HG02840 (cell line): ENCODE measurements around the gene GORASP2.

Source experiments
- ATAC-seq: cut with Tn5 transposase; IDR thresholded peaks from one replicate; pipeline ENCODE4 v1.9.1; 2021; ENCODE audit warnings: mild to moderate bottlenecking, moderate library complexity, moderate number of reproducible peaks; ENCODE audit not compliant: unreplicated experiment, low FRiP score

The GORASP2 gene

GRCh38 chr2:170963386-170963785 is 34.3 kb downstream of the GORASP2 start:
- no peak for ATAC-seq

DNA sequence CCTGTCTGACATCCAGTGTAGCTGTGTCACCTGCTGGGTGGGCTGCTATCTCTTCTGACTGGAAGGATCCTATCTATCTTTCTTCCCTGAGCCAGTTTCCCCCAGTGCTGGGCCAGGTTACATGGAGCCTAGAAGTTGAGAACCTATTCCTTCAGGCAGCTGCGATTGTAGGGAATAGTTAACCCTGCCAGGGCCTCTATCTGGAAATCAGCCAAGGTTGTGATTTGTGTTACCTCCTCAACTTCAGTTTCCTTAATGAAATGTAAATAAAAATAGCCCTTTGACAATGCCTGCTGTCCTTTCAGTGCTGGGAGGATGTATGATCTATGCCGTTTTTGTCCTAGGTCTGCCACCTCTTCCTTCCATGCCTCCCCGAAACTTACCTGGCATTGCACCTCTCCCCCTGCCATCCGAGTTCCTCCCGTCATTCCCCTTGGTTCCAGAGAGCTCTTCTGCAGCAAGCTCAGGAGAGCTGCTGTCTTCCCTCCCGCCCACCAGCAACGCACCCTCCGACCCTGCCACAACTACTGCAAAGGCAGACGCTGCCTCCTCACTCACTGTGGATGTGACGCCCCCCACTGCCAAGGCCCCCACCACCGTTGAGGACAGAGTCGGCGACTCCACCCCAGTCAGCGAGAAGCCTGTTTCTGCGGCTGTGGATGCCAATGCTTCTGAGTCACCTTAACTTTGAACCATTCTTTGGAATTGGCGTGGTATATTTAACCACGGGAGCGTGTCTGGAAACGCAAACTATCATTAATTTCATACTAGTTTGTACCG is 36.6 kb downstream of the GORASP2 start:
- no peak for ATAC-seq

GRCh38 chr2:170966648-170967396 is 37.8 kb downstream of the GORASP2 start:
- ATAC-seq, result no peak

- ATAC-seq, result no peak
Measured at GRCh38 chr2:170967553-170967952, 38.5 kb downstream of the GORASP2 start.

DNA sequence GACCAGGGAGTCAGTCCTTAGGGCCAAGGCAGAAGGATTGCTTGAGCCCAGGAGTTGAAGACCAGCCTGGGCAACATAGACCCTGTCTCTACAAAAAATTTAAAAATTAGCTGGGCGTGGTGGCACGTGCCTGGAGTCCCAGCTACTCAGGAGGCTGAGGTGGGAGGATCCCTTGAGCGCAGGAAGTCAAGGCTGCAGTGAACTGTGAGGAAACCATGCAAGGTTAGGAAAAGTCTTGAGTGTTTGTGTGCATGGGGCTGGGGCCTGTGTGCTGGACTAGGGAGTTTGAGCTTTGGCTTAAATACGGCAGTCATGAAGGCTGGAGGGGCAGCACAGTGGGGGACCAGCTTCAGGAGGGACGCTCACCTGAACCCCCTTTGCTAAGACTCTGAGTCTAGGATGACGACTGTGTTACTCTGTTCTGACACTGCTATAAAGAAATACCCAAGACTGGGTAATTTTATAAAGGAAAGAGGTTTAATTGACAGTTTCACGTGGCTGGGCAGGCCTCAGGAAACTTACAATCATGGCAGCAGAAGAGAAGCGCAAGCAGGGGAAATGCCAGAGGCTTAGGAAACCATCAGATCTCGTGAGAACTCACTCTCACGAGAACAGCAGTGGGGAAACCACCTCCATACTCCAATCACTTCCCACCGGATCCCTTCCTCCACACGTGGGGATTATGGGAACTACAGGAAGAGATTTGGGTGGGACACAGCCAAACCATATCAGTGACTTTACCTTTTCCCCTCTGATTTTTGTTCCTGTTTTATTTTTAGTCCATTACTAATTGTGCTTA is 39.4 kb downstream of the GORASP2 start:
- no peak for ATAC-seq

GRCh38 chr2:170969030-170969429 is 40.0 kb downstream of the GORASP2 start:
- no peak for ATAC-seq

DNA sequence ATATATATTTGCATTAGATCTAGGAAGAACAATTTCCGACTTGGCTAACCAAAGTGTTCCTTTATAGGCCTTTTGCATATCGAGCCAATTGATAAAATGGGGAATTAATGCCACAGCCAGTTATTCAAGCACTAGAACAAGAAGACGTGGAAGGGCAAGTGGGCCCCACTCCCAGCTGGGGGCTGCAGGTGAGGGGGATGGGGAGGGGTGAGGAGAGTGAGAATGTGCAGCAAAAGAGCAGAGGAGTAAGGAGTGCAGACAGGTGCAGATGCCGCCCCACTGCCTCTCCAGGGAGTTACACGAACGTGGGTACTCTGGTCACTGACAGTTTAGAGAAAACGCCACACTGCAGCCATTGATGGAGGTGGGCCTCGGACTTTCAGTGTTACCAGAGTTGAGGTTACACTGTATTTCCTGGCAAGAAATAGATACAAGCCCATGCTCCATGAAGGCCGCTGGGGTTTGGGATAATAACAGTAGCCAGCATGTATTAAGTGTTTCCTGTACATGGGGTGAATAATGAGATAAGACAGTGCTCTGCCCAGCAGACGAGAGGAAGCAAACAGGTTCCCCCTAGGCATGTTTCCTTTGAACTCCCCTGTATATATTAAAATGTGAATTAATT is 40.9 kb downstream of the GORASP2 start:
- ATAC-seq, result no peak

DNA sequence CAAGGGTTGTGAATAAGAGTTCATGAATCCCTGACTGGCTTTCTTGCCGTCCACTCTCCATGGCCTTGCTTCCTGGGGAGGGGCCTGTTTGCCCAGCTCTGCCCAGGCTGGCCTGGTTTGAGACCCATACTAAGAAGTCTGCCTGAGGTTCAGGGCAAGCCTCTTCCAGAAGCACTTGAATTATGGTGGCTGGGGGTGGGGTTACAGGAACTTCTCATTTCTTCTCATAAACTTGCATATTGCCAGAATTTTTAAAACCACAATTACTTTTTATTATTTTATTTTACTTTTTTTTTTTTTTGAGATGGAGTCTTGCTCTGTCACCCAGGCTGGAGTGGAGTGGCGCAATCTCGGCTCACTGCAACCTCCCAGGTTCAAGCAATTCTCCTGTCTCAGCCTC is 42.0 kb downstream of the GORASP2 start:
- no peak for ATAC-seq

GRCh38 chr2:170972296-170973224 is 43.5 kb downstream of the GORASP2 start:
- ATAC-seq, result no peak

- no peak for ATAC-seq
Measured at GRCh38 chr2:170973225-170973491, 44.1 kb downstream of the GORASP2 start.

GRCh38 chr2:170973492-170974303 is 44.6 kb downstream of the GORASP2 start:
- ATAC-seq, result peak; percentile 89

DNA sequence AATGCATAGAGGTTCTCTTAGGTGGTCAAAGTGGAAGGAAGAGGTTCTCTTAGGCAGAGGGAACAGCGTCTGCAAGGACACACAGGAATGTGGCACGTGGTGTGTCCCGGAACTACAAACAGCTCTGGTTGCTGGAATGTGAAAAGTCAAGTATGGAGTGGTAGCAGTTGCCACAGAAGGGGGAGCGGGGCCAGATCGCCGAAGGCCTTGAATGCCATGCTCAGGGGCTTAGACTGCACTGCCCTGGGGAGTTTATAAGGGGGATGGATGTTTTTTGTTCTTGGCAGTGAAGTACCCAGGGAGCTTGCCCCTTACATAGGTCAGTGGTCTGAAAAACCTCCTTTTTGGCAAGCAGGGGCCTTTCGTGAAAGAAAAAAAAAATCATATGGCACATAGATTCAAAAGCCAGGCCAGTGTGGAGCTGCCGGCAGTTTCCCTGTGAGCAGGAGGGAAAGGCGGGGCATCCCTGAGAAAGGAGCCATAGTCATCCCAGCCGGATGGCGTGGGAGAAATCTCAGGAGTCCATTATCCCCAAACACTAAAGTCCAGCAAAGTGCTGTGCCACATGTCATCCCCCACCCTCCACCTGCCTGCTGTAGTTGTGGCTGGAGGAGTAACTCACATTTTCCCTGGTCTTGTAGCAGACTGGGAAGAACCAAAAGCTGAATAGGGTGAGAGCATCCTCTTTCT is 45.4 kb downstream of the GORASP2 start:
- no peak for ATAC-seq

DNA sequence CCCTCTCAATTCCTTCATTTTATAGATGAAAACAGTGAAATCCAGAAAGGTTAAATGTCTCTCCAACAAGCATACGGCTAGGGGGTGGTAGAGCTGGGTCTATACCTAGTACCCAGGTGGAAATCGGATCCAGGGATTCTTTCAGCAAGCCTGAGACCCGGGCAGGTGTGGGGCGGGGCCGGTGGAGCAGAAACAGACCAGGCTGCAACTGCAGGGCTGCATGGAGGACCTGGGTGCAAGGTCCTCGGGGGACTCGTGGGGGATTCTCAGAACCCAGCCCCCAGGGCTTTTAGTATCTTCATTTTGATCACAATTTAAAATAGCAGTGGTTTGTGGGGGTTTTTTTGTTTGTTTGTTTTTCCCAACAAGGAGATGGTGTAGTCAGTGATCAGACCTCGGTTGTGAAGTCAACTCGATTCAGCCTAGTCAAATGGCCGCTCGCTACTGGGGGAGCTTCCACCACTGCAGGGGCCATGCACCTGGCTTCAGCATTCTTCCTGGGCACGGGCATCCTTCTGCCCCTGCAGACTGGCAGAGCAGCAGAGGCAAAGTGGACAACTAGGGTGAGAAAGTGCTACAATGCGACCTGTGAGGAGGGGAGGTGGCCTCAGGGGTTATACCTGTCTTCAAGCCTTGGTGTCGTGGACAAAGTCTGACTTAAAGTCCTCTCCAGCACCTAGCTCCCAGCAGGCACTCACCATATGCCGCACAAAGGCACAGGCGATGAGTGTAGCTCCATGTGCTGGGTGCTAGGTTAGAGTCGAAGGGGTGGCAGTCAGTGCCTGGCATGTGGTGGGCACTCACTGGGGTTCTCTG is 46.3 kb downstream of the GORASP2 start:
- ATAC-seq, result no peak

- no peak for ATAC-seq
Measured at GRCh38 chr2:170975943-170976270, 46.9 kb downstream of the GORASP2 start.

DNA sequence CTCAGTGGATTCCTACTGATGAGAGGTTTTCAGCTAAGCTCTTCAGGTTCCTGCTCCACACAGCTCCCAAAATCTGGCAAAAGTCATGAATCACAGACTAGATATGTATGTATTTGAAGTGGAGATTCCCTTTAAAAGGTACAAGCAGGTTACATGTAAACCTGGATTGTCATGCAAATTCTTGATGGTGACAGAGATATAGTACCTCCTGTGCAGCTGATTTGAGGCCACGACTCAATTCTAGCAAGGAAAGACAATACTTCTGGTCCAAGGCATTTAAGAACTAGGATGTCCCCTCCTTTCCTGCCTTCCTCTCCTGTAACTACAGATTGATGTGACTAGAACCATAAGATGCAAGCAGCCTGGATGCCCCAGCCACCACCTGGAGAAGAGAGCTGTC is 55.0 kb downstream of the GORASP2 start:
- no peak for ATAC-seq

DNA sequence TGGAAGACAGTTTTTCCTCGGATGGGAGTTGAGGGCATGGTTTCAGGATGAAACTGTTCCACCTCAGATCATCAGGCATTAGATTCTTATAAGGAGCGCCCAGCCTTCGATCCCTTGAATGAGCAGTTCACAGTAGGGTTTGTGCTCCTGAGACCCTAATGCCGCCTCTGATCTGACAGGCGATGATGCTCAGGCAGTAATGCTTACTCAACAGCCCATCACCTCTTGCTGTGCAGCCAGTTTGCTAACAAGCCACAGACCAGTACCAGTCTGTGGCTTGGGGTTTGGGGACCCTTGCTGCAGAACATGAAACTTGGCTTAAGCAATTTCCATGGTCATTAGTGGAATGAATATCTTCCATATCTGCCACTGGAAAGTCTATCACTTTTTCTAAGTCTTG is 56.4 kb downstream of the GORASP2 start:
- ATAC-seq, result no peak

DNA sequence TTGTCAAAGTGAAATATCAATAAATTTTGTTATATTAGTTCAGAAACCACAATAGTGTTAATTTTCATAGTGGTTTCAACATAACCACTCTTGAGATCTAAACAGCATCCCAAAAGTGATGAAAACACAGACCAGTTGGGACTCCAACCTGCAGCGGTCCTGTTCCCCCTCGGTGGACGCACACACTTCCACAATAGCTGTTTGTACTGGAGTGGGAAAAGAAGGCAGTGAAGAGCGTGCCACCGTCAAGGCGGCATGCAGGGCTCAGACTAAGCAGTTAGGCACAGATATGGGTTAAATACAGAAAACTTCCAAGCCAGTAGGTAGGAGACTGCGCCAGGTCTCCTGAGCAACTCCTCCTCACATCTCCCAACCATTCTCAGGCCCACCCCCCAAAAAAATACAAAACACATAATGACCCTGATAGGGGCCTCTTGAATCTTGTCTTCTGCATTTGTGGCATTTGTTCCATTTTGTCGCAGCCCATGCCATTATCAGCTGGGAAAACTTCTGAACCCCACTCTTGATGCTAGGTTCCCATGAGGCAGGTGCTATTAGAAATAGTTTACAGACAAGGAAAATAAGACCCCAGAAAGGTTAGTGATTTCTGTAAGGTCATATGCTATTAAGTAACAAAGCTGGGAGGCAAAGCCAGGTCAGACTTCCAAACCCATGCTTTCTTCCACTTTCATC is 57.7 kb downstream of the GORASP2 start:
- ATAC-seq, result no peak
